ENCODE results near the gene ABCC1.

- no peak for TF ChIP-seq CTCF (IDR thresholded peaks at IDR 0.05; ENCODE audit: insufficient read depth, low read length, poor library complexity, severe bottlenecking)
- no peak for TF ChIP-seq EZH2phosphoT487 (conservative IDR thresholded peaks at IDR 0.05; ENCODE audit: low read length)
Observed at GRCh38 chr16:15903960-15904359, 45.5 kb upstream of the ABCC1 start.

Measured in SU-DHL-6 (cell line).